ENCODE measurements around the gene USE1. TPM values are rescaled to one million over a fixed set of nuclear protein-coding genes. Genes with fewer than 3 reads are reported as not detected.

USE1 gene
- total and polyA plus RNA-seq, 2 of the 4 experiments (the other 2 are of a cell fraction), result 17.2 to 24.2 TPM

GRCh38 chr19:17263712-17264640 is 48.8 kb downstream of the USE1 start:
- Histone ChIP-seq H3K9me1 (ENCODE audit: insufficient read depth, low read length) (peaks cover 4% of the 10 kb centered on the region), H3K4me2 (ENCODE audit: low read depth, low read length) (no peak overlapping the region), H3K9ac (ENCODE audit: low read depth, low read length) (no peak overlapping the region), H3K56ac (ENCODE audit: extremely low read depth, insufficient read depth, low read length) (no peak overlapping the region), H3K27ac (ENCODE audit: insufficient read depth, low read length) (no peak overlapping the region), H3K9me3 (ENCODE audit: control insufficient read depth, insufficient read depth, low read length) (peaks cover 10% of the 10 kb centered on the region), H3K27me3 (ENCODE audit: control insufficient read depth, insufficient read depth, low read length) (no peaks in the 10 kb centered on the region), H2BK5ac (ENCODE audit: low read depth, low read length, poor library complexity, severe bottlenecking) (no peak overlapping the region), H4K8ac (ENCODE audit: low read depth in 2 of 2, low read length in 2 of 2) (no peak overlapping the region), H3K79me1 (ENCODE audit: low read depth in 1 of 2, low read length in 2 of 2) (peaks cover 0 to 17% of the 10 kb centered on the region in 2 experiments; a peak in 2 of 4 replicates), H3K14ac (replicated peaks; ENCODE audit: low read depth, low read length) (no peak overlapping the region), H2AFZ (replicated peaks; ENCODE audit: low read length, poor library complexity) (no peak overlapping the region), H2BK20ac (ENCODE audit: low read depth, low read length) (no peak overlapping the region), H2AK9ac (replicated peaks; ENCODE audit: low read depth, low read length, poor library complexity) (peak overlapping the region; percentile 1), H3K36me3 (ENCODE audit: control insufficient read depth, insufficient read depth, low read length) (peaks cover under 1% of the 10 kb centered on the region; the same call in 1 of the 2 replicates), H2AK5ac (ENCODE audit: low read depth, low read length) (no peak overlapping the region), H3K4ac (ENCODE audit: low read depth, low read length) (no peak overlapping the region), H4K20me1 (ENCODE audit: insufficient read depth, low read length) (0 out of 2 replicates have a peak, but pooled peaks cover 4% of the 10 kb centered on the region), H4K5ac (ENCODE audit: low read depth, low read length) (no peak overlapping the region), H4K91ac (ENCODE audit: insufficient read depth, low read depth, low read length) (no peak overlapping the region), H2BK120ac (ENCODE audit: low read depth, low read length) (no peak overlapping the region), H3K4me1 (ENCODE audit: control insufficient read depth, insufficient read depth, low read length) (no peaks in the 10 kb centered on the region; the same call in 1 of the 2 replicates), H3K4me3 (ENCODE audit: insufficient read depth, low read depth, low read length) (no peak overlapping the region), H3K18ac (ENCODE audit: low read depth, low read length) (no peak overlapping the region), H3K23ac (ENCODE audit: low read depth, low read length) (no peak overlapping the region), H2BK15ac (ENCODE audit: low read depth, low read length) (no peak overlapping the region)
- POLR2A ChIA-PET (ENCODE audit: unreplicated experiment), result no interaction called here
- dilution Hi-C loops (cut with HindIII; ENCODE audit: low sequenced_read_pairs, unreplicated experiment) (no loop called here), in situ Hi-C loops (cut with MboI; ENCODE audit: low sequenced_read_pairs) (no loop called here), intact Hi-C loops (cut with micrococcal nuclease) (no loop called here)
- no peak for TF ChIP-seq CTCF (conservative IDR thresholded peaks at IDR 0.05; ENCODE audit: low read depth, low read length)
- TF ChIP-seq ELK1 (IDR thresholded peaks at IDR 0.05; ENCODE audit: borderline replicate concordance, low read depth, low read length), result no peak
- 86% methylated on average over 7 of the region's 23 CpGs; no CpG with 5 or more reads in 1 of the 2 experiments for WGBS, 2 experiments (ENCODE audit: extremely low coverage in 2 of 2, insufficient read length in 1 of 2)
- BruUV-seq (replicated peaks), result no TSS peak
- CTCF ChIA-PET, result interaction anchor here (1.3 kb wide), 1 partner anchor 196 kb away, joined by 6 read pairs; no protein-coding TSS in a partner anchor
- no peak for DNase-seq
- no peak for ATAC-seq (ENCODE audit: low read depth)

Data from IMR-90 (cell line).